HepG2 (cell line): ENCODE results near the gene DNASE2B. TPM values are rescaled to one million over a fixed set of nuclear protein-coding genes. Genes with fewer than 3 reads are reported as not detected.
"Not testable (repeated sequence)": the region's sequence is repeated elsewhere in the genome, so short reads cannot be mapped to it uniquely, and the experiment has no call there.

Experiments
- ATAC-seq: fragments of 200-7000 bp; cut with Tn5 transposase; 3 replicates; pipeline ENCODE4 v1.9.1; 2020; ENCODE audit warnings: mild to moderate bottlenecking, moderate library complexity
- BruUV-seq: library from RNA; stranded (reverse); fragments of 400-500 nt; replicated peaks from 2 replicates; lab custom pipeline; 2021; lab: Mats Ljungman, UMichigan
- CTCF ChIA-PET: fragments of 300-600 bp; formaldehyde crosslinking; extraction: SDS; loops from one replicate; lab custom pipeline; 2021; ENCODE audit warnings: low total read pairs, inconsistent platforms, low intra/inter-chr PET ratio; lab: Yijun Ruan, JAX
- POLR2A ChIA-PET: fragments of 350-600 bp; sonication (Branson Sonifier 250); formaldehyde crosslinking; loops from one replicate; lab custom pipeline; 2020; ENCODE audit warnings: antibody characterized with exemption, inconsistent platforms; lab: Yijun Ruan, JAX
- DNase-seq: peaks from one replicate; pipeline ENCODE4 v3.0.0-alpha.2; 2015; ENCODE audit warnings: low spot score
- FAIRE-seq: peaks from 3 replicates; lab custom pipeline; 2011; peaks lifted over from hg19 to GRCh38; lab: Jason Lieb, UNC
- H2AFZ ChIP-seq: one replicate; pipeline ENCODE4 v1.6.1; 2011; ENCODE audit warnings: low read length, inconsistent platforms
- H3K27ac ChIP-seq: fragments of 300-600 bp; 3 replicates; pipeline ENCODE4 v1.8.0; 2011; ENCODE audit warnings: mixed run types, mild to moderate bottlenecking, mixed read lengths, low read length, inconsistent platforms; ENCODE audit not compliant: insufficient read depth; ENCODE audit errors: extremely low read length
- H3K27me3 ChIP-seq, 2 experiments: fragments of 200-600 bp in 1 of 2; 2 replicates in 1 of 2; 3 replicates in 1 of 2; pipeline versions ENCODE4 v1.6.0 to v1.8.0; 2011; ENCODE audit warnings: low read length in 2 of 2, mild to moderate bottlenecking in 2 of 2, moderate library complexity in 2 of 2, inconsistent platforms in 1 of 2; ENCODE audit not compliant: insufficient read depth in 2 of 2, control insufficient read depth in 1 of 2
- H3K36me3 ChIP-seq, 2 experiments: fragments of 200-600 bp in 1 of 2; replicated peaks in 1 of 2; 2 replicates in 1 of 2; 3 replicates in 1 of 2; pipeline versions ENCODE4 v1.5.1 to v1.8.0; 2011; ENCODE audit warnings: low read length in 2 of 2, inconsistent platforms in 1 of 2; ENCODE audit not compliant: insufficient read depth in 2 of 2, control insufficient read depth in 1 of 2
- H3K4me1 ChIP-seq: 2 replicates; pipeline ENCODE4 v1.5.1; 2012; ENCODE audit warnings: low read length, inconsistent platforms; ENCODE audit not compliant: insufficient read depth
- H3K4me2 ChIP-seq: 2 replicates; pipeline ENCODE4 v1.6.0; 2011; ENCODE audit warnings: low read depth, low read length, inconsistent platforms
- H3K4me3 ChIP-seq, 3 experiments: fragments of 200-600 bp in 1 of 3; sonication (generic), shearing (Covaris generic) in 1 of 3; replicated peaks in 1 of 3; 2 replicates each; pipeline ENCODE4 v1.5.1; 2011 to 2016; ENCODE audit warnings: low read length in 3 of 3, inconsistent platforms in 2 of 3, low read depth in 2 of 3, mild to moderate bottlenecking in 2 of 3, control low read depth in 1 of 3, mixed read lengths in 1 of 3; ENCODE audit not compliant: insufficient read depth in 1 of 3
- H3K79me2 ChIP-seq: one replicate; pipeline ENCODE4 v1.6.1; 2011; ENCODE audit warnings: low read length, inconsistent platforms; ENCODE audit not compliant: insufficient read depth
- H3K9ac ChIP-seq: 2 replicates; pipeline ENCODE4 v1.6.0; 2011; ENCODE audit warnings: mild to moderate bottlenecking, low read depth, low read length, inconsistent platforms; ENCODE audit not compliant: insufficient read depth
- H3K9me3 ChIP-seq: 2 replicates; pipeline ENCODE4 v1.5.1; 2012; ENCODE audit warnings: mild to moderate bottlenecking, low read length
- H4K20me1 ChIP-seq: 2 replicates; pipeline ENCODE4 v1.6.0; 2011; ENCODE audit warnings: inconsistent platforms, mild to moderate bottlenecking, low read length, moderate library complexity; ENCODE audit not compliant: insufficient read depth
- FOXA1 ChIP-seq, 2 experiments: fragments of 450-650 bp in 1 of 2; sonication (generic) in 1 of 2; formaldehyde crosslinking in 1 of 2; IDR thresholded peaks; 2 replicates each; pipeline versions ENCODE4 v1.4.0 to v1.6.1; 2016 to 2020; ENCODE audit warnings: missing genetic modification reagents in 1 of 2
- WGBS: methylation state at CpG from one replicate; pipeline ENCODE4 v1.1.6; 2017; ENCODE audit warnings: low lambda C conversion rate; 5-methylcytosine and 5-hydroxymethylcytosine counted together
- in situ Hi-C: cut with HindIII; loops from 2 replicates; pipeline ENCODE4 v1.10.0; 2017; ENCODE audit warnings: low pct_unique_long_range_greater_than_20kb; ENCODE audit not compliant: extremely low pct_ligation_motif_present
- intact Hi-C: fragments of 100-400 bp; cut with micrococcal nuclease; formaldehyde crosslinking; loops from one replicate; pipeline ENCODE4 v1.10.0; 2022; ENCODE audit not compliant: unreplicated experiment
- polyA plus RNA-seq, 8 experiments: library from polyadenylated mRNA; depleted of rRNA in 3 of 8; stranded (reverse) in 7 of 8; unstranded in 1 of 8; fragments of >200 nt; fragmentation: Illumina TruSeq in 4 of 8; extraction: Trizol in 4 of 8; gene quantifications; 2 replicates each; pipeline versions ENCODE4 v1.2.1 to v1.2.3, GENCODE V29; 2011 to 2016; ENCODE audit warnings: low read depth in 4 of 8, missing spikeins in 1 of 8, mixed read lengths in 1 of 8; ENCODE audit not compliant: insufficient read depth in 1 of 8
- total RNA-seq, 5 experiments: library from RNA; depleted of rRNA; stranded (reverse); fragments of >200 nt; fragmentation: Illumina TruSeq; extraction: Trizol; gene quantifications; 2 replicates each; pipeline ENCODE4 v1.2.3, GENCODE V29; 2016; ENCODE audit warnings: low read depth in 1 of 5

Gene DNASE2B
- total and polyA plus RNA-seq, 2 of the 13 experiments (the other 11 are each of a cell fraction or from before 2014, with no cell fraction given), result not detected

GRCh38 chr1:84442747-84443646 lies 44.7 kb downstream of the DNASE2B start:
- TF ChIP-seq FOXA1 (IDR thresholded peaks at IDR 0.05), result not testable (repeated sequence)
- TF ChIP-seq FOXA1 (CRISPR knock-in tag; IDR thresholded peaks at IDR 0.05), result 0 out of 2 replicates have a peak, but pooled peaks have one; percentile 9
- TF ChIP-seq, all 625 proteins: peak for 1; not testable (repeated sequence) for 624
- ATAC-seq, H3K9ac ChIP-seq, H3K36me3 ChIP-seq, H2AFZ ChIP-seq, H3K79me2 ChIP-seq, POLR2A ChIA-PET, DNase-seq, H3K27me3 ChIP-seq, H3K4me3 ChIP-seq, H4K20me1 ChIP-seq, FAIRE-seq, H3K27ac ChIP-seq, H3K9me3 ChIP-seq, H3K4me1 ChIP-seq, BruUV-seq: not testable (repeated sequence)
- intact Hi-C loops (loop anchor here (1.0 to 5.0 kb wide), 3 partner anchors 99 to 329 kb away; no protein-coding TSS in a partner anchor), in situ Hi-C loops (loop anchor here (5.0 kb wide), 1 partner anchor 159 kb away; no protein-coding TSS in a partner anchor)
- CTCF ChIA-PET, result interaction anchor here (1.6 to 2.7 kb wide), 2 partner anchors 161 to 311 kb away, joined by 5 to 19 read pairs; no protein-coding TSS in a partner anchor
- WGBS, result 40% methylated on average over 3 of the region's 7 CpGs
- H3K4me2 ChIP-seq, result 0 out of 2 replicates have a peak overlapping the region, but pooled peaks have one; percentile 39

- H3K4me3 ChIP-seq, H3K27ac ChIP-seq, FAIRE-seq, intact Hi-C loops, H3K9me3 ChIP-seq, H3K4me1 ChIP-seq, H3K36me3 ChIP-seq, in situ Hi-C loops, DNase-seq, H3K79me2 ChIP-seq, POLR2A ChIA-PET, ATAC-seq, H3K9ac ChIP-seq, BruUV-seq, H3K27me3 ChIP-seq, H4K20me1 ChIP-seq, H3K4me2 ChIP-seq, CTCF ChIA-PET, H2AFZ ChIP-seq: not testable (repeated sequence)
- 15% methylated on average over 3 of the region's 3 CpGs for WGBS
Observed at GRCh38 chr1:84448704-84449103, 50.4 kb downstream of the DNASE2B start.
